EL (cell line): ENCODE measurements around the gene BRI3.
A peak's percentile ranks its signal among the peaks of the same experiment; 100 is the strongest.

Experiments used
- DNase-seq: peaks from one replicate; pipeline ENCODE4 v3.0.0-alpha.2; 2016

The BRI3 gene

GRCh38 chr7:98254516-98254915 is 27.0 kb upstream of the BRI3 start:
- DNase-seq: no peak

DNA sequence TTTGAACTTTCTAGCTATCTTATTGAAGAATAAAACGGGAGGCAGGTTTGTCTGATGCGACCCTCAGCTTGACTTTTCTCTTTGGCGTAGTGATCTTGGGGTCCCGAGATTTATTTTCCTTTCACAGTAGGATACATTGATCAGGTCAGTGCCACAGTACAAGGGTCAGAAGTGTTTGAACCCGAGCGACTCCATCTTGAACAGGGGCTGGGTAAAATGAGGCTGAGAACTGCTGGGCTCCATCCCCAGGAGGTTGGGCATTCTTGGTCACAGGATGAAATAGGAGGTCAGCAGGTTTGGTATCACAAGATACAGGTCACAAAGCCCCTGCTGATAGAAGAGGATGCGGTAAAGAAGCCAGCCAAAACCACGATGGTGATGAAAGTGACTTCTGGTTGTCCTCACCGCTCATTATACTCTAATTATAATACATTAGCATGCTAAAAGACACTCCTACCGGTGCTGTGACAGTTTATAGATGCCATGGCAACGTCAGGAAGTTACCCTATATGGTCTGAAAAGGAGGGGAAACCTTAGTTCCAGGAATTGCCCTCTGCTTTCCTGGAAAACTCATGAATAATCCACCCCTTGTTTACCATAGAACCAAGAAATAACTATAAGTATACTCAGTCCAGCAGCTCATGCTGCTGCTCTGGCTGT is 26.4 kb upstream of the BRI3 start:
- DNase-seq: no peak

GRCh38 chr7:98256431-98256830 is 25.1 kb upstream of the BRI3 start:
- no peak for DNase-seq

GRCh38 chr7:98257701-98258100 is 23.8 kb upstream of the BRI3 start:
- DNase-seq: no peak

DNA sequence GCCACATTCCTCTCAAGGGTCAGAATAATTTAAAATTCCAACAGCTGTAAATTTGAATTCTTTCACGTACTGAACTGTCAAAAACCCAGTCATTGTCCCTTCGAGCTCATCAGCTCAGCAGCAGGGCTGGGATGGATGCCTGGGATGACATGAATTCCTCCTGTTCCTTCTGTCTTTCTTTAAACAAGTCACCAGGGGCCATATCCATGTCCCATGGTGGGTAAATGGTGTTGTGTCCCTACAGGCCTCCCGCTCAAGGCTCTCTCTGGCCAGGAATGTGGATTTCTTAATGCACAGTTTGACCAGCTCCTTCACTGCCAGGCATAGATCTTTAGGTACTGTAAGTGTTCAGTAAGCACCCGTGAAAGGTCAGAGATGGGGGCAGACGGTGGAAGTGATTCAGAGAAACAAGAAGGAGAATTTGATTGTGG is 15.6 kb upstream of the BRI3 start:
- DNase-seq: peak; percentile 80

DNA sequence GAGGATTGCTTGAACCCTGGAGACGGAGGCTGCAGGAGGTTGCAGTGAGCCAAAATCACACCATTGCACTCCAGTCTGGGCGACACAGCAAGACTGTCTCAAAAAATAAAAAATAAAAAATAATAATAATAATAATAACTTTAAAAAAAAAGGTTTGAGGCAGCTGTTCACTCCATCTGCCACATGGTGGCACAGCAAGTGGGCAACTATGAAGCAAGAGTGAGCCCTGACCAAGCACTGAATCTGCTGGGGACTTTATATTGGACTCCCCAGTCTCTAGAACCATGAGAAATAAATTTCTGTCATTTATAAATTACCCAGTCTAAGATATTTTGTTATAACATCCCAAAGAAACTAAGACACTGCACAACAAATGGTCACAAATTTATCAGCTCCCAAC is 14.6 kb upstream of the BRI3 start:
- peak; percentile 29 for DNase-seq

- DNase-seq: no peak
Measured at GRCh38 chr7:98267303-98267702, 14.2 kb upstream of the BRI3 start.

- DNase-seq: no peak
Measured at GRCh38 chr7:98276241-98276761, 5.2 kb upstream of the BRI3 start.

DNA sequence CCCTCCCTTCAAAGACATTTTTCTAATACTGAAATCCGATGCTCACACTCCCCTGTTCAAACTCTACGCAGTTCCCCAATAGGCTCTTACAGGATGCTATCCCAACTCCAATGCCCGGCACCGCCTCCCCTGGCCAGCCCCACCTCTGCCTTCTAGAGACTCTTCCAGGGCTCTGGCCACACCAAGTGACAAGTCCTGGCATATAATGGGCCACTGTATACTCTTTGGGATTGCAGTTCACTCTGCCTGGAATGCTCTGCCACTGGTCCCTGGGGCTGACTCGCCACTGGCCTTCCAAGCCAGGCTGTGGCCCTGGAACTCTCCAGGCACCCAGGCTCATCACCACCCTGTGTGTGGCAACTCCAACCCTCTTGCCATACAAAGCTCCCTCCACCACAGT is 3.1 kb upstream of the BRI3 start:
- DNase-seq: no peak

GRCh38 chr7:98278936-98279335 is 2.5 kb upstream of the BRI3 start:
- DNase-seq: no peak

DNA sequence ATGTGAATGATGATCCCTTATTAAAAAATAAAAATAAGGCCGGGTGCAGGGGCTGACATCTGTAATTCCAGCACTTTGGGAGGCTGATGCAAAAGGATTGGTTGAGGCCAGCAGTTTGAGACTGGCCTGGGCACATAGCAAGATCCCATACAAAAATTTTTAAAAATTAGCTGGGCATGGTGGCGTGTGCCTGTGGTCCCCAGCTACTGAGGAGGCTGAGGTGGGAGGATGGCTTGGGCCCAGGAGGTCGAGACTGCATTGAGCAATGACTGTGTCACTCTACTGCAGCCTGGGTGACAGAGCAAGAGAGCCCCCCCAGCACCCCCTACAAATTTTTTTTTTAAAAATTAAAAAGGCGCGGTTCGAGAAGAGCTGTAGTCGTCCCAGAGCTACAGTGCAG is 1.2 kb upstream of the BRI3 start:
- DNase-seq: no peak

- no peak for DNase-seq
Measured at GRCh38 chr7:98281757-98282606, 496 bp downstream of the BRI3 start.

DNA sequence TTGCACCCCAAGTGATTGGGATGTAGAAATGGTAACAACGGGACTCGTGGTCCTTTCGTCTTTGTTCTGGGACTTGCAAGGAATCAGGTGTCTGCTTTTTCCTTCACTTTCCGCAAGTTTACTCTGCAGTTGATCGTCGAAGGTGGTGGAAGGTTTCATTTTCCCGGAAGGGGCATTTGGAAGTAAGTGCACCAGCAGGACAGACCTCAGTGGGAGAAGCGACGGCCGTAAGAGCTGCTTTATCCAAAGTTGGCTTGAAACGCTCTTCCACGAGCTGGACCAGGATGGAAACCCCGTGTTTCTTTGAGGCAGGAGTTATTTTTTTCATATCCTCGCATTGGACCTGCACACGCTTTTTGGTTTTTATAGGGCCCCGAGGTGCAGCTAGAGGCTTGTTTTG is 1.2 kb downstream of the BRI3 start:
- peak; percentile 30 for DNase-seq

GRCh38 chr7:98283127-98283886 is 1.8 kb downstream of the BRI3 start:
- peak; percentile 68 for DNase-seq

GRCh38 chr7:98283887-98284222 is 2.4 kb downstream of the BRI3 start:
- no peak for DNase-seq

GRCh38 chr7:98284335-98285036 is 3.0 kb downstream of the BRI3 start:
- peak; percentile 96 for DNase-seq

- no peak for DNase-seq
Measured at GRCh38 chr7:98285157-98286092, 3.9 kb downstream of the BRI3 start.

DNA sequence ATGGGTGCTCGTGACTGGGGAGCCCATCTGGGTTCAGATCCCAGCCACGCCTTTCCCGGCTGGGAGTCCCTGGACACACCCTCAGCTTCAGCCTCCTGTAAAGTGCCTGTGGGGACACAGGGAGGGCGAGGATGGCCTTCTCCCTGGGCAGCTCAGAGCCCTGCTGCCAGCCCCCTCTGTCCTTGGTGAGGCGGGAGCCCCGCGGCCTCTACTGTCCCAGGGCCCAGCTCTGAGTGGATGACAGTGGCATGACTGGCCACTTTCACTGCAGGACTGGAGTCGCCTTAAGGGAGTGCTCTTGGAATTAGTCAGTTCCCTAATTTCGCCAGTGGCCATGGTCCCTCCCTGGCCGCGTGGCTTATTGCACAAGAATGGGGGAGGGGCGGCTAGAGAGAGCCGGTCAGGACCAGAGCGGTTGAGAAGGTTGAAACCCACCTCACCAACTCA is 4.6 kb downstream of the BRI3 start:
- DNase-seq: peak; percentile 91

DNA sequence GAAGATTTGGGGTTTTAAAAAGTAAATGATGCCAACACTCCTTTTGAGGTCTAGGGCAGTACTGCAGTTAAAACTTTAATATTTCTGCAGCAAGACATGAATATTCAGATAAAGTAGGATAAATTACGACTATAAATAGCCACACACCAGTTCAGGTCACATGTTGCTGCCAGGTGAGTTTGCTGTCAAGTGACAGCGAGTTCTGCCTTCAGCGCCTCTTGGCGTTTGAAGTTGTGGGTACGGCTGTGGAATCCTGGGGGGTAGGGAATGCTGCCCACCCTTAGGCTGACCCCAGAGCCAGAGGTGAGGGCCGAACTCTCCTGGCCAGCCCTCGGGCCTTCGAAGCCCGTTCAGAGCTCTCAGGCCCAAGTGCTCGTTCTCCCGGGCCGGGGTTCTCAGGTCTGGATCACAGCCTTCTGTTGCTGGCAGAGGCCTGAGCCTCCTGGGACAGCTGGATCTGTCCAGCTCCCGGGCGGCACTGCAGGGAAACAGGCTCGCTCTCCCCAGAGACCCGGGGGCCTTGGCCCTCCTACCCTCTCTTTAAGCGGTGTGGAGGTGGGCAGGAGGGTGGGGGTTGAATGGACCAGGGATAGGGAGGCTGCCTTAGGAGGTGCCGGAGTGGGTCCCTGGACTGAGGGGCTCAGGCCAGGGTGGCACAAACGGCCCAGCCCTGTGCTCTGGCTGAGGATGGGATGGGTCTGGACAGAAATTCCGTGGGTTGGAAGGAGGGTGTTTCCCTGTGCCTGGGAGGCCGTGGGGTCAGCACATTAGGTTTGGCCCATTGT is 5.4 kb downstream of the BRI3 start:
- no peak for DNase-seq

DNA sequence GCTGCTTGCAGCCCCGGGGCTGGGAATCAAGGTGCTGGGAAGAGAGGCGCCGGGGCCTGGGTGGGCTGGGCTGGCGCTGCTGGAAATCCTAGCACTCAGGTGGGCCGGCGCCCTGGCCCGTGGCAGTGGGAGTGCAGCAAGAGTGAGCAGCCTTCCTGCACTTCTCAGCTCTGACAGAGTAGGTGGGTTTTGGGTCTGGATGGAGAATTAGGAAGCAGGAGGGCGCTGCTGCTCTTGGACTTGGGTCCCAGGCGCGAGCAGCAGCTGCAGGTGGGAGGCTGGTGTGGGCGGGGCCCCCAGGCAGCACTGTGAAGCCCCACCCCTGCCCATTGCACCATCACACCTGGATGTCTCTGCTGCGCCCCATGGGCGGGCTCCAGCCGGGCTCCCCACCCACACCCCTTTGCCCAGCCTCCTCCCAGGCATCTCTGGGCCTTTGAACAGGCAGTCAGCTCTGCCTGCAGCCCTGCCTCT is 6.0 kb downstream of the BRI3 start:
- DNase-seq: no peak
